K562 (cell line): ENCODE data around the gene MED20. TPM values are rescaled to one million over a fixed set of nuclear protein-coding genes. Genes with fewer than 3 reads are reported as not detected.
A peak's percentile ranks its signal among the peaks of the same experiment; 100 is the strongest.

Experiments
- ARNT ChIP-seq, 2 experiments: fragments of 450-650 bp; IDR thresholded peaks; 2 replicates each; pipeline ENCODE4 v1.6.1; 2016; ENCODE audit warnings: mild to moderate bottlenecking in 1 of 2
- ATF3 ChIP-seq, 2 experiments: fragments of 450-650 bp in 1 of 2; sonication (generic) in 1 of 2; formaldehyde crosslinking in 1 of 2; IDR thresholded peaks in 1 of 2; conservative IDR thresholded peaks in 1 of 2; 2 replicates each; pipeline versions ENCODE4 v1.6.1 to v1.8.1; 2016 to 2023; ENCODE audit warnings: mild to moderate bottlenecking in 2 of 2, moderate library complexity in 2 of 2, inconsistent platforms in 1 of 2, missing genetic modification reagents in 1 of 2
- BMI1 ChIP-seq: fragments of 150-350 bp; IDR thresholded peaks from 2 replicates; pipeline ENCODE4 v1.6.1; 2014; ENCODE audit warnings: low read length
- E2F3 ChIP-seq: fragments of 250-450 bp; sonication (Bioruptor Pico); IDR thresholded peaks from 2 replicates; pipeline ENCODE4 v1.4.0; 2020; ENCODE audit warnings: mild to moderate bottlenecking
- E2F4 ChIP-seq: sonication (generic); formaldehyde crosslinking; IDR thresholded peaks from 2 replicates; pipeline ENCODE4 v1.8.0; 2022; ENCODE audit warnings: mild to moderate bottlenecking, low read depth, missing genetic modification reagents
- ELK3 ChIP-seq: fragments of 450-650 bp; formaldehyde crosslinking; IDR thresholded peaks from 2 replicates; pipeline ENCODE4 v1.4.0; 2020; ENCODE audit warnings: mild to moderate bottlenecking
- EWSR1 ChIP-seq: fragments of 450-650 bp; IDR thresholded peaks from 2 replicates; pipeline ENCODE4 v1.6.1; 2018; ENCODE audit warnings: borderline replicate concordance, mild to moderate bottlenecking, low read depth, moderate library complexity; ENCODE audit not compliant: partially characterized antibody
- HDAC8 ChIP-seq: fragments of 450-650 bp; IDR thresholded peaks from 2 replicates; pipeline ENCODE4 v1.6.1; 2016; ENCODE audit warnings: mild to moderate bottlenecking, missing genetic modification characterization, moderate library complexity, missing compliant biosample characterization
- HOXB6 ChIP-seq: fragments of 250-450 bp; sonication (Bioruptor Pico); IDR thresholded peaks from 2 replicates; pipeline ENCODE4 v1.5.1; 2022; ENCODE audit warnings: mild to moderate bottlenecking, borderline replicate concordance
- MAFF ChIP-seq: IDR thresholded peaks from 2 replicates; pipeline ENCODE4 v1.6.1; 2012; ENCODE audit warnings: low read length, improper control_type of control experiment
- NR1H2 ChIP-seq: sonication (generic); formaldehyde crosslinking; IDR thresholded peaks from 2 replicates; pipeline ENCODE4 v1.4.0; 2020; ENCODE audit warnings: mild to moderate bottlenecking, missing genetic modification reagents
- RBM22 ChIP-seq: fragments of 200-400 bp; formaldehyde crosslinking; IDR thresholded peaks from 2 replicates; pipeline ENCODE4 v1.6.1; 2018; ENCODE audit warnings: low read length, low read depth; ENCODE audit not compliant: poor library complexity, severe bottlenecking
- RNF2 ChIP-seq: sonication (generic); IDR thresholded peaks from 2 replicates; pipeline ENCODE4 v1.6.1; 2016
- THAP12 ChIP-seq: fragments of 250-450 bp; sonication (Bioruptor Pico); IDR thresholded peaks from 2 replicates; pipeline ENCODE4 v1.9.0; 2021; ENCODE audit warnings: mild to moderate bottlenecking, inconsistent platforms
- UBTF ChIP-seq, 2 experiments: IDR thresholded peaks; 2 replicates each; pipeline ENCODE4 v1.6.1; 2012; ENCODE audit warnings: improper control_type of control experiment in 2 of 2, low read depth in 2 of 2, low read length in 2 of 2, borderline replicate concordance in 1 of 2
- ZBTB43 ChIP-seq: sonication (generic); formaldehyde crosslinking; IDR thresholded peaks from 2 replicates; pipeline ENCODE4 v1.8.0; 2023; ENCODE audit warnings: mild to moderate bottlenecking, missing genetic modification reagents
- ZFP30 ChIP-seq: fragments of 250-450 bp; sonication (Bioruptor Pico); IDR thresholded peaks from 2 replicates; pipeline ENCODE4 v1.8.0; 2022; ENCODE audit warnings: moderate library complexity, mild to moderate bottlenecking, inconsistent platforms, borderline replicate concordance
- ZNF551 ChIP-seq: fragments of 250-450 bp; sonication (Bioruptor Pico); IDR thresholded peaks from 2 replicates; pipeline ENCODE4 v1.5.0; 2021; ENCODE audit warnings: mild to moderate bottlenecking, moderate library complexity
- polyA plus RNA-seq, 8 experiments: library from polyadenylated mRNA; depleted of rRNA in 4 of 8; stranded (reverse) in 5 of 8; unstranded in 3 of 8; fragments of >200 nt; fragmentation: Nextera tagmentation in 2 of 8; fragmentation: Illumina TruSeq in 1 of 8; extraction: Ambion mirVana in 2 of 8; extraction: Trizol in 1 of 8; gene quantifications; 2 replicates each; pipeline versions ENCODE4 v1.2.1 to v1.2.3, GENCODE V29; 2011 to 2014; ENCODE audit warnings: inconsistent platforms in 1 of 8, missing spikeins in 1 of 8
- total RNA-seq, 7 experiments: library from RNA; depleted of rRNA in 6 of 7; stranded (reverse); fragments of >200 nt in 6 of 7; fragmentation: Illumina TruSeq in 2 of 7; extraction: Trizol in 2 of 7; gene quantifications; 2 replicates each; pipeline versions ENCODE4 v1.2.1 to v1.2.3, GENCODE V29; 2011 to 2021; ENCODE audit warnings: low replicate concordance in 1 of 7

Gene MED20
- total and polyA plus RNA-seq, 9 of the 15 experiments (the other 6 are each of a cell fraction or from before 2014, with no cell fraction given): 27.3 to 80.9 (median 46.0) TPM

GRCh38 chr6:41939176-41939847 lies 18.4 kb upstream of the MED20 start (continued):
- no peak for TF ChIP-seq THAP12 (CRISPR knock-in tag)
- TF ChIP-seq HOXB6 (CRISPR knock-in tag): no peak
- TF ChIP-seq E2F4 (CRISPR knock-in tag): no peak
- TF ChIP-seq UBTF (IDR thresholded peaks at IDR 0.05; ENCODE audit: borderline replicate concordance in 1 of 2, low read depth in 2 of 2, low read length in 2 of 2): peak; percentile 85 to 93
- TF ChIP-seq RNF2: peak; percentile 94
- TF ChIP-seq ARNT (IDR thresholded peaks at IDR 0.05): no peak
- no peak for TF ChIP-seq E2F3
- no peak for TF ChIP-seq HDAC8 (tag)
- no peak for TF ChIP-seq ZNF551 (CRISPR knock-in tag)
- no peak for TF ChIP-seq ZFP30
- TF ChIP-seq BMI1: no peak
- TF ChIP-seq ATF3 (IDR thresholded peaks at IDR 0.05): peak; percentile 73; the same call in 1 of the 2 replicates
- no peak for TF ChIP-seq ATF3 (CRISPR knock-in tag; conservative IDR thresholded peaks at IDR 0.05)
- TF ChIP-seq MAFF: no peak
- no peak for TF ChIP-seq ZBTB43
- TF ChIP-seq RBM22: no peak
- no peak for TF ChIP-seq ELK3 (CRISPR knock-in tag)
- TF ChIP-seq NR1H2 (CRISPR knock-in tag): no peak
- no peak for TF ChIP-seq EWSR1
